Measurements from ENCODE around the gene GABRA4.

GRCh38 chr4:47013373-47013772, 20.0 kb upstream of the GABRA4 start:
- TF ChIP-seq TAF1 (IDR thresholded peaks at IDR 0.05; ENCODE audit: low read depth, low read length) = no peak
- no peak for TF ChIP-seq POLR2AphosphoS5 (IDR thresholded peaks at IDR 0.05; ENCODE audit: low read depth, low read length)
- TF ChIP-seq POLR2A (IDR thresholded peaks at IDR 0.05; ENCODE audit: low read depth, low read length) = no peak
- no peak for TF ChIP-seq PAX5 (IDR thresholded peaks at IDR 0.05; ENCODE audit: insufficient read depth, low read length, severe bottlenecking)
- no peak for TF ChIP-seq SPI1 (IDR thresholded peaks at IDR 0.05; ENCODE audit: low read depth, low read length)
- no peak for TF ChIP-seq POU2F2 (IDR thresholded peaks at IDR 0.05; ENCODE audit: low read depth, low read length)

Measured in GM12891 (cell line).